HG02588 (cell line): ENCODE measurements around the gene ATP11A.

Source experiments
- ATAC-seq: cut with Tn5 transposase; IDR thresholded peaks from one replicate; pipeline ENCODE4 v1.9.1; 2021; ENCODE audit warnings: mild to moderate bottlenecking, moderate library complexity; ENCODE audit not compliant: unreplicated experiment

Gene ATP11A

DNA sequence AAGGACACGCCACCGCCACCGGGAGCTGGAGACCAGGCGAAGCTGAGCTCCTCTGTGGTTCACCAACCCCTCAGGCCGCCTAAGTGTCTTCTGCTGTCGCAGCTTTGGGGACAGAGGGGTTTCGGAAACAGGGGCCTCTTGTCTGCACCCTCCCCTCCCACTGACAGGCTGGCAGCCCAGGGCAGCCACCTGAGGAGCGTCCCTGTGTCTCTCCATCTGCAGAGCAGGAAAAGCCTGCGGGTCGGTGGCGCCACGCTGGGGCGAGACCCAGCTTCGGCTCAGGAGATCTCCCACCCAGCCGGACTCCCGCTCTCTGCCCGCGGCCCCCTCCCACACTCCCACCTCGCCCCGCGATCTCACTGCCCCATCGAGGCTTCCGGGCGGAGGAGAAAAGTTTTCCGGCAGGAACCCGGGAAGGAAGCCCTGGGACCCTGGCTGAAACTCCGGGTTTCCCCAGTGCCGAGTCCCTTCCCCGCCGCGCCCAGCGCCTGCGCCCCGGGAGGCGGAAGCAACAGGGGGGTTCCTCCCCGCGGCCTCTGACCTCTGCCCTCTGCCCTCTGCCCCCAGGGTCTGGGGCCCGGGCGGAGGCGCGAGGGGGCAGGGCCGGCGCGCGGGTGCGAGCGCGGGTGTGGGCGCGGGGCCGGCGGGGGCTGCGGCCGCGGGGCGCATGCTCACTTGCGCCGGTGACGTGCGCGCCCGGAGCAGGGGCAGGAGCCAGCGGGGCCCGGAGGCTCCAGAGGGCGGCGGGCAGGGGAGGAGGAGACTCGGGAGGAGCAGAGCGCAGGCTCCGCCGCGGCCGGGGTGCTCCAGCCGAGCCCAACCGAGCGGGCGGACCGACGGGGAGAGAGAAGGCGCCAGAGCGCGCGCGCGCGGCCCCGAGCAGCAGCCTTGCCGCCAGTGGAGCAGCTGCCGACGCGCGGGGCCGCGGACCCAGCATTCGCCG lies at the start of gene ATP11A:
Gene ATP11A, plus strand, starts transcription at position 736 of the 943 bp plus-strand sequence. CDS start 379 bp downstream, outside the sequence.
- peak; percentile 80 for ATAC-seq

DNA sequence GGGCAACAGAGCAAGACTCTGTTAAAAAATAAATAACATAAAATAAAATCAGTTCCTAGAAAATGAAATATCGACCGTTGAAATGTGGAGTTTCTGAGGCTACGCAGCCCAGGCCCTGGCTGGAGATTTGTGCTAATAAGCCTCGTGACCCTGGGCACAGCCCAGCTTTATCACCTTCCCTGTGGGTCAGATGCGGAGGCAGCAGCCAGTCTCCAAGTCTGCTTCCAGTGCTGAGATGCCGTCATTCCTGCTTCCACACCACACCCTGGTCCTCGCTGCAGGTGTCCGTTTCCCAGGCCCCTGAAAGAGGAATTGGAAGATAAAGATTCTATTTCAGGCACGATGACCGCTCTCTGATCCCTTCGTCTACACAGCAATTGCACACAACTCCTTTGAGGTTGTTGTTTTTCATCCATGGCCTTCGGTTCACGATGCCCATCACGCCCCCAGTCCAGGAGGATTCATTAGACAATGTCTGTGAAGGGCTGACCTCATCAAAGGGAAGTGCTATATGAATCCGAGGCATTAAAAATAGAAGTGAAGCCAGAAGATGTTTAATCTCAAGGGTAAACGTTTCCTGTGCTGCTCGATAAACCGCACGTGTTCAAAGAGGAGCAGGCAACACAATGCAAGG lies 48.3 kb upstream of the ATP11A start:
- ATAC-seq, result no peak

DNA sequence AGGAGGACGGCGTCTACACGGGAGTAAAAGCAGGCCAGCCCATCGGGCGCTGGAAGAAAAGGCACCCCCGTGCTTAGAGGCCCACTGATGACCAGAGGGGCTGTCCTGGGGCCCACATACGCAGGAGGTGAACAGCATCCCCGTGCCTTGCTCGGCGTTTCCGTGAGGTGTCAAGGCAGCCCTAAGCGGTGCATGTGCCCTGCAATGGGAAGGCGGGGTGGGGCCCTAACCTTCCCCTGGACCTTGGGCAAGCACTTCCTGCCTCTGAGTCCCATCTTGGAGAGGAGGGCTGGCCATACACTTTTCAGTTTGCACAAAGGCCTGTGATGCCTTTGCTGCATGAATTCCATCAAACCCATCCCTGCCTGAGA lies 47.8 kb upstream of the ATP11A start:
- no peak for ATAC-seq

DNA sequence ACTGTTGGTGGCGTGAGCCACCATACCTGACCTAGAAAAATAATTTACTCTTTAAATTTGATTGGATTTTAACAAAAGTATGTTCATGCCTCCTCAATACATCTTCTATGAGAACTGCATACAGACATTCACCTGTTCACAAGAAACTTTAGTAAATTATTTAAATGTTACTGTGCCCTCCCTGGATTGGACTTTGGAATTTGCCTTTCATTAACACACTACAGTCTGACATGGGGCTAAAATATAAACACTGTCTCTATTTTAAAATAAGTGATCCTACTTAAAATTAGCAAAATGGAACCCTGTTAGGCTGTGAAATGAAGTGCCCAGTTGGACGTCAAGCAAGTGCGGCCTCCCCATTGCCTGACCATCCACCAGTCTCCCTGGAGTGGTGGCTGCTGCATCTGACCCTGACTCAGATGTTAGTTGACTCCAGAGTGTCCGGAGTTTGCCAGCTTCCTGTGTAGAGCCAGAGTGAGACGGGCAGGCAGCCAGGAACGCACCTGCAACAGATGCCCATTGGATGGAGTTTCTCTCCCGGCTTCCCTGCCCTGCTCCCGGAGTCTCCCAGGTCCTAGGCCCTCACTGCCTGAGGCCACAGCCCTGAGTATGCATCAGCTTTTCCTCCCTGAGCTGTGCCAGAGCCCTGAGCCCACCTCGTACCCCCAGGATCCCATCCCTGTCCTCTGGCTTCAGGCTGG lies 45.9 kb upstream of the ATP11A start:
- ATAC-seq, result no peak

DNA sequence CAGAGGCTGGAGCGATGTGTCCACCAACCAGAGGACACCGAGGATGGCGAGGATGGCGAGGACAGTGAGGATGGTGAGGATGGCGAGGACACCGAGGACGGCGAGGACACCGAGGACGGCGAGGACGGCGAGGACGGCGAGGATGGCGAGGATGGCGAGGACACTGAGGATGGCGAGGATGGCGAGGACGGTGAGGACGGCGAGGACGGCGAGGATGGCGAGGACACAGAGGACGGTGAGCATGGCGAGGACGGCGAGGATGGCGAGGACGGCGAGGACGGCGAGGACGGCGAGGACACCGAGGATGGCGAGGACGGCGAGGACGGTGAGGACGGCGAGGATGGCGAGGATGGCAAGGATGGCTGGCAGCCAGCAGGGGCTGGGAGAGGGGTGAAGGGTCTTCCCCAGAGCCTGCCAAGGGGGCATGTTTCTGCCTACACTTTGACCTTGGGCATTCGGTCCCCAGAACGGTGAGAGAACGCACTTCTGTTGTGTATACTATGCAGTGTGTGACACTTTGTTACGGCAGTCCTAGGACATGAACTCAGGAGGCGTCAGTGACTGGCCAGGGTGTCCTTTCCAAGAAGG lies 44.4 kb upstream of the ATP11A start:
- no peak for ATAC-seq

DNA sequence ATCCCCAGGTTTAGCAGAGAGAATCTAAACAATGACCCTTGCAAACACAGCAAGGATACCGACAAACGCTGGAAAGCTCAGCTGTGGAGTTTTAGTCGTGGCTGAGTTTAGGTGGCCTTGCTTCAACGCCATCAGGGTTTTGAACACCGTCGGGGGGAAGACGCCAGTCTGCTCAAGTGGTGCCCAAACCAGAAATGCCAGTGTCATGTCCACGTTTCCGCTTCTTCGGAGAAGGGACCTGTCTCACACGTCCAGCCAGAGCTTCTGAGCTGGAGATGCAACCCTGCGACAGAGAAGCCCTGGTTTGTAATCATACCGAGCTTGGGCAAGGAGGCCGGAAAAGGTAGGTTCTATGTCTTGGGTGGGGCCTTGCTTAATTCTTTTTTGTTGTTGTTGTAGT lies 42.6 kb upstream of the ATP11A start:
- no peak for ATAC-seq

DNA sequence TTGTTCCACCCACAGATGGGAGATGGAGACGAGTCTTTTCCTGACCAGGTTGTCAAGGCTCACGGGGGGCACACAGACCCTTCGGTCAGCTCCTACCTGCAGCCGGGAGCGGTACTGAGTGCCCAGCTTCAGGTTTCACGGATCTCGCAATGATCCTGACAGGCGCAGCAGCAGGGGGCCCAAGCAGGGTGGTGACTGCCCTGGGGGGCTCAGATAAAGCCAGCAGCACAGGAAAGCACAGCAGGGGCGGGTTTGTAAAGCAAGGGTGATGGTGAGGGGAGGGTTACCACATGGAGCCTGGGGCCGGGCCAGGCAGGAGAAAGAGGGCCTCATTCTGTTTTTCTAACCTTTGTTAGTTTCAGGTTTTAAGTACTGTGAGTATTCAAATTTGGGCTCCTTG lies 41.7 kb upstream of the ATP11A start:
- ATAC-seq, result no peak

DNA sequence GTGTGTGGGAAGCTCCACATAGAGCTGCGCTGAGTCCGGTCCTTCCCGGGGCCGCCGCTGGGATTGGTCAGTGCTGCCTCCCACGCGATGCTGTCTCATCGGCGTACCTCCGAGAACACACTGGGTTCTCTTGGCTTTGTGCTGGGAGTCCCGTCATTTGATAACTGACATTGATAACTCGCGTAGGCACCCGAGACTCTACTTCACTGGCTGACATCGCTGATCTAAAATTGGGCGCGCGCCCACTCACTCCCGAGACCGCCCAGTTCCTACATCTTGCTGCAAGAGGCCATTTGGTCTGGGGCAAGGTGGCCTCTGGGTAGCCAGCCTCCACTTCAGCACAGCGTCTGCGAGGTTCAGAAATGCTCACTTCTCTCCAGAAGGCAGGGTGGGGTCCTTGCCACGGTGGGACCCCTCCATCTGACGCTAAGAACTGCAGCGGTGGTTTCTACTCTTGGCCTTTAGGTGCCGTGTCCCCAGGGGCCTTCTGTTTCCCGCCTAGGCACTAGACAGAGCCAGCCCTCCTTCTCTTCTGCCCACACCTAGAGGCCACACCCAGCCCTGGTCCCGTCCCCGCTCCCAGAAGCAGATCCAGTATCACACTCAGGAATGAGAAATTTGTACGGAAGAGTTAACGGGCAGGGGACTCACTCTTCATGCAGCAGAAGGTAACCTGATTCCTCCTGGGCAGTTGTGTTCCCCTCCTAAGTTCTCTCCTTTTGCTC lies 40.7 kb upstream of the ATP11A start:
- no peak for ATAC-seq

DNA sequence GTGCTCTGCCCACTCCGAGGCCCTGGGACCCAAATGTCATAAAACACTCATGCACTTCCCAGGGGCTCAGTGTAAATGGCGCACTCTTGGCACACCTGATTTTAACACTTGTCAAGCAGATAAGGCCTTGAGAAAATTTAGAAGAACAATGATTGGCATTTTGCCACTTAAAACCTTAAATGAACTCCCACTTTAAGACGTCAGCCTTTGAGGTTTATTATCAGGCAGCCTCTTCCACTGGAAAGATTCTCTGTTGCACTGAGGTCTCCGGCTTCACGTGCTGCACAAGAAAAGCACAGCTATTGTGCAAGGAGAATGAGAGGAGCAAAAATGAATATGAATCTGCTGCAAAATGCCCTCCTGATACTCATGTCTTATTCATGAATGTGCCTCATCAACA lies 38.5 kb upstream of the ATP11A start:
- ATAC-seq, result no peak

DNA sequence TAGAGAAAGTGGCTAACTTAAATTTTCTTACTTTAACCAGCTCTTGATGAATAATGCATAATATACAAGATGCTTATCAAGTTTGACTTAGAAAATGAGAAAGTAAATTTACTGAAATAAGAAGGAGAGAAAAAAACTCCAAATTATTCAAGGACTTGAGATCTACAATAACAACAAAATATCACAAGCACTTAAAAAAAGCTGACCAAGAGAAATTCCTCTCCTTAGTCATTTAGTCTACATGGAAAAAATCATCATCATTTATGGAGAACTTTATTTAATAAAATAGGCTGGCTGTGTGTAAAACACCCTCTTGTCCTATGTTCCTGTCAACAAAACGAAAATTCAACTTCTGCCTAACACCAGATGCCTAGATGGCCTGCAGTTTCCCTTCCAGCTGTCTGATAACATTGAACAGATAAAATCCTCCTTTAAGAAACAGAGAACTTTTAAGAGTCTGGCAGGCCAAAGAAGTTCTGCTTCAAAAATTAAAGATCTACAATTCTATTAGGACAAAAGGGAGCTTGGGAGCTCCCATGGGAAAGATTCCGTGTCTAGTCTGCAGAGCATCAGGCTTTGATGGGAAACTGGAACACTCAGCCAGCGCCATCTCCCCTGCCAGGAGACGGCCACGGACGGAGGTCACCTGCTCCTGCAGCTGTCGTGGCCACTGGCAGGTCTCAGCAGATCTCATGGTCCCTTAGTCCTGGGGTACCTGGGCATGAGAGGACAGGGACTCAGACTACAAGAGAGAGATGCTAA lies 37.9 kb upstream of the ATP11A start:
- no peak for ATAC-seq

DNA sequence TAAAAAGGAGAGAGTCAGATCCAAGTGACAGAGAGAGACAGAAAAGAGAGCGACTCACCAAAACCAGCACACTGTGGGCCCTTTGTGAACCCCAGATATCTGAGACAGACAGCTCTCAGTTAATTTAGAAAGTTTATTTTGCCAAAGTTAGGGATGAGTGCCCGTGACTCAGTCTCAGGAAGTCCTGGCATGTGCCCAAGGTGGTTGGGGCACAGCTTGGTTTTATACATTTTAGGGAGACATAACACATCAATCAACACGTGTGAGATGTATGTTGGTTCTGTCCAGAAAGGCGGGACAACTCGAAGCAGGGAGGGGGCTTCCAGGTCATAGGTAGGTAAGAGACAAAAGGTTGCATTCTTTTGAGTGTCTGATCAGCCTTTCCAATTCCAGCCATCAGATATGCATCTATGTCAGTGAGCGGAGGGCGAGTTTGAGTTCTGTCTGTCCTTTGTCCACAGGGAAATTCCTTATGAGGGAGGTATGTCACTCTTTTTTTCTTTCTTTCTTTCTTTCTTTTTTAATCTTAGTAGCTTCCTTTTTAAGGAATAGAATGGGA lies 37.2 kb upstream of the ATP11A start:
- ATAC-seq, result no peak

DNA sequence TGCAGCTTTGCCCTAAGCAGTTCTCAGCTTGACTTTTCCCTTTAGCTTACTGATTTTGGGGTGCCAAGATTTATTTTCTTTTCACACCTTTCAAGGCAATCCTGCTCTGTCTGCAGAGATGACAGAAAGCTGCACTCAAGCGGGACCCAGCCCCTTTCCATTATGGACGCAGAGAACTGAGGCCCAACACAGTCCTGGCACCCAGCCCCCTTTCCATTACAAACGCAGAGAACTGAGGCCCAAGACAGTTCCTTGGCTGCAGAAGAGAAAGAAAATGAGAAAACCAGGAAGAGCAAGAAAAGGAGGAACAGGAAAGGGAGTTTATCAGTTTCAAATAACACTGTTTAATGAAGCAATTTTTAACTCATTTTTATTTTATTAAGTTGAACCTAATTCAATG lies 36.8 kb upstream of the ATP11A start:
- no peak for ATAC-seq

DNA sequence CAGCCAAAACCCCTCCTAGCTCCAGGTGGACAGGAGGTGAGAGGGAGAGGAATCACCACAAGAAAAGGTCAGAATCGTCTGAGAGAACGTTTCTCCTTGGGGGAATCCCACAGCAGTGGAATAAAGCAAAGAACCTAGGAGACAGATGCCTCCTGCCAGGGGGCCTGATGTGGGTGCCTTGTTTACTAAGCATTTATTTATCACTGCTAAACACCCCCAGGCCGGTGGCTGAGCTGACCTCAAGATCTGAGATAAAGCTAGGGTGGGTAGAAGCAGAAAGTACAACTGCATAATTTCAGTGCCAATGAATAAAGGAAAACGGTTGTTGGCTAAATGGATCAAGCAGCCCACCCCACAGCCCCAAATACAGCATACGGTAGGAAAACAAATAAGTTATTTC lies 33.9 kb upstream of the ATP11A start:
- no peak for ATAC-seq

DNA sequence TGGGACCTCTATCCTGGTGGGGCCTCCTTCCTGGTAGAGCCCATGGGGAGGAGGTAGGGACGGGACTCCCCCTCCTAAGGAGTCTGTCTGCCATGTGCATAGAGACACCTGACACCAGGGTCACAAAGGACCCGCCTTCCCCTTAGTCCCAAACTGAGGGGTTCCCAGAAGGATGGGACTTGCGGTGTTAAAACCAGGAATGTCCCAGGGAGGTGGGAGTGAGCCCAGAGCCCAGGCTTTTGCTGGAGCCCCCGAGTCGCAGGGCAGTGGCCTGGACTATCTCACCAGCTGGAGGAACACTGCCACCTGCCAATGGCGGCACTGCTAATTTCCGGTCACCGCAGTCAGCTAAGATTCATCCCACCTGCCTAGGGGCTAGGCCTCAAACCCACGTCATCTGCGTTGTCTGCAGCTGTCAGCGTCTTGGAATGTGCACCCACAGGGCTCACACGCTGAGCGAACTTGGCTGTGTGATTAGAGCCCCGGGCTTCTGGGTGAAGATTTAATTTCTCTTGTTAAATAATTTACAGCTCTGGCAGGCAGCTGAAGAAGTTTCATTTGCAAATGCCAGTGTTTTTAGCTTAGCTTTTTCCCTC lies 31.9 kb upstream of the ATP11A start:
- ATAC-seq, result no peak

DNA sequence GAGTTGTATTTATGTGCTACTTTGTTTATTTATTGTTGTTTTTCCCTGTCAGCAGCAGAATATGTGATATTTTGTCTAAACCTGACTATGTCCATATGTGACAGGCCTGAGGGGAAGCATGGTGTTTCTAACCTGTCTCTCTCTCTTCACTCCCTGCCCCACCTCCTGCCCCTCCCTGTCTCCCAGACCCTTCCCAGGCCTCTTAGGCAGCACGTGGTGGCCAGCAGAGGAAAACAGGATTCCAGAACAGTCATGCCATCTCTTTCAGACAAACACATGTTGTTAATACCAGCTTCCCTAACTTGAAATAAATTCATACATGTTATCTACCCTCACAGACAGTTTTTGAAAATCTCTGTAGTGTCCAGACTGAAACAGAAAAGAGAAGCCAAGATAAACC lies 31.0 kb upstream of the ATP11A start:
- ATAC-seq, result no peak

DNA sequence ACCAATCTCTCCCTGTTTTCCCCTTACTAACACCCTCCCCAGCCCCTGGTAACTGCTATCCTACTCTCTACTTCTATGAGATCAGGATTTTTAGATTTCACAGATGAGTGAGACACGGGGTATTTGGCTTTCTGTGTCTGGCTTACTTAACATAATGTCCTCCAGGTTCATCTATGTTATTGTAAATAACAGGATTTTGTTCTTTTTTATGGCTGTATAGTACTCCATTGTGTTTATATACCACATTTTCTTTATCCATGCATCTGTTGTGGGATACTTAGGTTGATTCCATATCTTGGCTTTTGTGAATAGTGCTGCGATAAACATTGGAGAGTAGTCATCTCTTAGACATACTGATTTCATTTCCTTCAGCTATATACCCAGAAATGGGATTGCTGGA lies 28.5 kb upstream of the ATP11A start:
- ATAC-seq, result no peak

DNA sequence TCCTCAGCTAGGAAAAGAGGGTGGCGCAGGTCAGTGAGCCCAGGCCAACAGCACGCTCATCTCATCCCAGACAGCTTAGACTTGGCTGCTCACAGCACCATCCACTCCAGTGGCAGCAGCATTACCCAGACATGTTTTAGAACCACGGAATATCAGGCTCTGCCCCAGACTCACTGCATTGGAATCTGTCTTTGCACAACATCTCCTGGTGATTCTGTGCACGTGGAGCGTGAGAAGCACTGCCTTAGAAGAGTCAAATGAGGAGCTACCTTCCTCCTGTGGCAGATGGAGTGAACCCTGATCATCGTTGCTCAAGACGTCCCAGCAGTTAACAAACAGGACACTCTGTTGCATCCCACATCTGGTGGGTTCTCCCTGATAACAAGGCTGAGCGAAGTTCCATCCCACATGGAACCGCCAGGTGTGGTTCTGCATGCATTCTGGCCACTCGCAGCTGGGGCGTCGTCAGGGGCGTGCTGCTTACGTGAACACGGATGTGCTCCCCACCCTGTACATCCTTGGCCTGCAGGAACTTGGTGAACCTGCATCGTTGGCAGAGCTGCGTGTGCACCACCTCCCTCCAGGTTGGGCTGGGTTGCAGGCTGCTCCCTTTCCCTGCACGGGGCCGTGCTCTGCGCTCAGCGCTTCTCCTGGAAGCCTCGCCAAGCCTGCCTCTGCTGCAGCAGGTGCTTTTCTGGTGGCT lies 25.2 kb upstream of the ATP11A start:
- ATAC-seq, result no peak

DNA sequence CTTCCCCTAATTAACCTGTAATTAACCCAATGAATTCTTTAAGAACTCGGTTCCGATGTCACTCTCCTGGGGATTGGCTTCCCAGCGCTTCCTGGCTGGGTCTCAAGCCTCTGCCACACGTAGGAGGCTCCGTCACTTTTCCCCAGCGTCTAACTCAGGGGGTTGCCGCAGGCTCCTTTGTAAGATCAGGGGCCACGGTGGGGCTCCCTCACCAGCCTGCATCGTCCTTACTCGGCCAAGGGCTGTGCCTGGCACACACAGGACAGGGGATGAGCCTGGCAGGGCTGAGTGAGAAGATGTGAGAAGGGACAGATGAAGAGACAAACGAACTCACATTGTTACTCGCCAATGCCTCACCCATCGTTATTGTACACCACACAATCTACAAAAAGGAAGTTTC lies 20.9 kb upstream of the ATP11A start:
- no peak for ATAC-seq
